GM12865 (cell line): ENCODE measurements around the gene STAB2.

ENCODE experiments used
- DNase-seq: peaks from one replicate; pipeline ENCODE4 v3.0.0; 2010; ENCODE audit warnings: low read depth
- H3K4me3 ChIP-seq: 2 replicates; pipeline ENCODE4 v1.5.1; 2011; ENCODE audit warnings: mild to moderate bottlenecking, low read depth, low read length, control low read depth
- CTCF ChIP-seq: IDR thresholded peaks from 2 replicates; pipeline ENCODE4 v1.5.1; 2011; ENCODE audit warnings: low read length, control low read depth, low read depth, inconsistent platforms; ENCODE audit not compliant: insufficient read depth; ENCODE audit errors: missing control alignments

The STAB2 gene

DNA sequence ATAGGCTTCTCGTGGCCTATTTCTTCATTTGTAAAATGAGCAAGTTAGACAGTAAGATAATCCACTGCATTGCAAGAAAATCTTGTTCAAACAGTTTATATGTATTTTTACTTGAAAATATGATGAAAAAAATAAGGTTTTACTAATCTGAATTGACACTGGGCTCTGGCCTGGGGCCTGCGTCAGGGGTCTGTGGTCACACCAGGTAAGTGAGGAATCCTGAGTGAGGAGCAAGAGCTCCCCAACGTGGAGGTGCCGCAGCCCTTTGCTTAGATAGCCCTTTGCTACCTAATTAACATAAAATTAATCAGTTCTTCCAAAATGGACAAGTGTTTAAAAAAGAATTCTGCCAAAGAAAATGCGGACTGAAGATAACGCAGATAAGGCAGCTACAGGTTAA, 39.1 kb upstream of the STAB2 start:
- no peak for DNase-seq
- no peak for TF ChIP-seq CTCF
- no peak overlapping the region for H3K4me3 ChIP-seq

GRCh38 chr12:103548622-103549601, 38.2 kb upstream of the STAB2 start:
- H3K4me3 ChIP-seq = no peak overlapping the region
- peak; percentile 81 for TF ChIP-seq CTCF
- DNase-seq = peak; percentile 85

GRCh38 chr12:103556890-103557627, 30.0 kb upstream of the STAB2 start:
- DNase-seq = no peak
- no peak overlapping the region for H3K4me3 ChIP-seq
- no peak for TF ChIP-seq CTCF

DNA sequence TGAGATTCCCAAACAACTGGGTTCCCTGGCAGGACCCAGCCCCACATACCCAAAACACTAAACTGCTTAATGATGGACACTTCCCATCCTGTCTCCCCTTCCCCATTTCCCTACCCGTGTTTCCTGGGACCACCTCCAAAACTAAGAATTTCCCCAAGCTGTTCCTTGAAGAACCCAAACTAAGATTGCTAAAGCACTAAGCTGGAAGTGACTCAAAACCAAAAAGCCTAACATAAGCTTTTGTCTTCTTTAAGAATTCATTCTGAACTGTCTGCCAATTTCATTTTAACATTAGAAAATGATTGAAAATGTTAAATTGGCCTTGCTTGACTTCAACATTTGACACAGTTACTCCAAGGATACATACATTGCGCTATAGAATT, 29.5 kb upstream of the STAB2 start:
- DNase-seq = no peak
- no peak overlapping the region for H3K4me3 ChIP-seq
- TF ChIP-seq CTCF = no peak

DNA sequence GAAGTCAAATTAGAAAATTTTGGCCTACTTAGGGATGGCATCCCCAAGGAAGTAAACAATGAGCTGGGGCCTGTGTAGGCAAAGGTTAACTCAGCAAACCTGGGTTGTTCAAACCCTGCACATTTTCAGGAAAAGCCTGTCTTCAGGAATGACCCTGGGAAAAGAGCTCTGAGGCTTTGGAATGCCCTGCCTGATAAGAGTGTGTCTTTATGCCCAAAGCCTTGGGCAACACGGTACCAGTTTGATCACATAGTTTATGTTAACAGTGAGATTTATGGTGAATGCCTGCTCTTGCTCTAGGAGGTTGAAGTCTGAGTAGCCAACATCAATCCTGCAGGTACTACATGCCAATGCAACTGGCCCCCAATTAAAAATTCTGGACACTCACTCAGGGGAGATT, 28.2 kb upstream of the STAB2 start:
- H3K4me3 ChIP-seq = no peak overlapping the region
- DNase-seq = no peak
- no peak for TF ChIP-seq CTCF

GRCh38 chr12:103560604-103561101, 26.4 kb upstream of the STAB2 start:
- no peak for DNase-seq
- no peak for TF ChIP-seq CTCF
- H3K4me3 ChIP-seq = no peak overlapping the region
